Neural cell (in vitro differentiated cells): Measurements from ENCODE around the gene GATB. TPM values are rescaled to one million over a fixed set of nuclear protein-coding genes. Genes with fewer than 3 reads are reported as not detected.

Source experiments
- H2AFZ ChIP-seq: fragments of 200-600, 300-800 bp; sonication (generic), shearing (Covaris generic); 2 replicates; pipeline ENCODE4 v1.6.0; 2014; ENCODE audit warnings: low read depth, mild to moderate bottlenecking, antibody characterized with exemption, low read length, moderate library complexity
- H3F3A ChIP-seq: fragments of 200-600 bp; shearing (Covaris generic); 2 replicates; pipeline ENCODE4 v1.6.1; 2016; ENCODE audit warnings: mild to moderate bottlenecking, moderate library complexity, mixed read lengths, antibody characterized with exemption, low read length; ENCODE audit not compliant: insufficient read depth, poor library complexity, severe bottlenecking
- H3K27ac ChIP-seq: fragments of 200-600, 300-800 bp; sonication (generic), shearing (Covaris generic); 2 replicates; pipeline ENCODE4 v1.5.1; 2014; ENCODE audit warnings: mild to moderate bottlenecking, low read length, moderate library complexity
- H3K27me3 ChIP-seq: fragments of 300-800, 200-600 bp; sonication (generic), shearing (Covaris generic); 2 replicates; pipeline ENCODE4 v1.6.0; 2014; ENCODE audit warnings: mild to moderate bottlenecking, low read depth, low read length, moderate library complexity; ENCODE audit not compliant: insufficient read depth
- H3K36me3 ChIP-seq: fragments of 300-800, 200-600 bp; sonication (generic), shearing (Covaris generic); 2 replicates; pipeline ENCODE4 v1.5.1; 2014; ENCODE audit warnings: mild to moderate bottlenecking, antibody characterized with exemption, low read length, moderate library complexity; ENCODE audit not compliant: insufficient read depth
- H3K4me2 ChIP-seq: fragments of 300-800, 200-600 bp; sonication (generic), shearing (Covaris generic); 2 replicates; pipeline ENCODE4 v1.6.0; 2014; ENCODE audit warnings: mild to moderate bottlenecking, low read length
- H3K4me3 ChIP-seq: fragments of 300-800, 200-600 bp; sonication (generic), shearing (Covaris generic); 2 replicates; pipeline ENCODE4 v1.5.1; 2014; ENCODE audit warnings: mild to moderate bottlenecking, low read length, moderate library complexity
- H3K79me2 ChIP-seq: fragments of 200-600 bp; shearing (Covaris generic); replicated peaks from 2 replicates; pipeline ENCODE4 v1.6.0; 2014; ENCODE audit warnings: mild to moderate bottlenecking, low read length, moderate library complexity; ENCODE audit not compliant: insufficient read depth
- H3K9ac ChIP-seq: fragments of 300-800, 200-600 bp; sonication (generic), shearing (Covaris generic); 2 replicates; pipeline ENCODE4 v1.6.1; 2016; ENCODE audit warnings: mild to moderate bottlenecking, low read length, mixed read lengths
- H3K9me2 ChIP-seq: fragments of 200-600 bp; shearing (Covaris generic); 2 replicates; pipeline ENCODE4 v1.6.1; 2016; ENCODE audit warnings: mild to moderate bottlenecking, low read length, mixed read lengths; ENCODE audit not compliant: insufficient read depth
- H3K9me3 ChIP-seq: fragments of 200-600, 300-800 bp; sonication (generic), shearing (Covaris generic); 2 replicates; pipeline ENCODE4 v1.6.1; 2016; ENCODE audit warnings: mild to moderate bottlenecking, mixed run types, low read length, moderate library complexity, mixed read lengths
- H4K20me1 ChIP-seq: fragments of 200-600 bp; shearing (Covaris generic); 2 replicates; pipeline ENCODE4 v1.6.1; 2016; ENCODE audit warnings: mild to moderate bottlenecking, mixed run types; ENCODE audit not compliant: insufficient read depth
- EP300 ChIP-seq: fragments of 450-650 bp; conservative IDR thresholded peaks from 2 replicates; pipeline ENCODE4 v1.6.1; 2014; ENCODE audit warnings: antibody characterized with exemption, mild to moderate bottlenecking, moderate library complexity; ENCODE audit not compliant: poor library complexity, severe bottlenecking
- EZH2 ChIP-seq: fragments of 200-600, 300-800 bp; shearing (Covaris generic), sonication (generic); IDR thresholded peaks from 2 replicates; pipeline ENCODE4 v1.6.1; 2014; ENCODE audit warnings: antibody characterized with exemption, low read length, borderline replicate concordance, mild to moderate bottlenecking; ENCODE audit not compliant: insufficient read depth, poor library complexity, severe bottlenecking
- MXI1 ChIP-seq: fragments of 450-650 bp; conservative IDR thresholded peaks from 2 replicates; pipeline ENCODE4 v1.6.1; 2014; ENCODE audit warnings: antibody characterized with exemption, mild to moderate bottlenecking; ENCODE audit not compliant: poor library complexity, severe bottlenecking
- POLR2AphosphoS5 ChIP-seq: IDR thresholded peaks from 2 replicates; pipeline ENCODE4 v1.6.1; 2012
- RAD21 ChIP-seq: fragments of 450-650 bp; conservative IDR thresholded peaks from 2 replicates; pipeline ENCODE4 v1.6.1; 2014; ENCODE audit warnings: antibody characterized with exemption, mild to moderate bottlenecking, moderate library complexity
- SMC3 ChIP-seq: fragments of 450-650 bp; conservative IDR thresholded peaks from 2 replicates; pipeline ENCODE4 v1.6.1; 2014; ENCODE audit warnings: antibody characterized with exemption, mild to moderate bottlenecking, moderate library complexity; ENCODE audit not compliant: poor library complexity
- TAF1 ChIP-seq: IDR thresholded peaks from 2 replicates; pipeline ENCODE4 v1.6.1; 2012; ENCODE audit warnings: low read depth
- polyA plus RNA-seq: library from polyadenylated mRNA; depleted of rRNA; stranded (reverse); fragments of >200 nt; gene quantifications from 2 replicates; pipeline ENCODE4 v1.2.3, GENCODE V29; 2014
- TF ChIP-seq, protein P1 (sequence below): fragments of 450-650 bp; IDR thresholded peaks from 2 replicates; pipeline ENCODE4 v1.5.1; 2014; ENCODE audit warnings: antibody characterized with exemption, mild to moderate bottlenecking, moderate library complexity; ENCODE audit not compliant: poor library complexity, severe bottlenecking
- TF ChIP-seq, protein P2 (sequence below): IDR thresholded peaks from 2 replicates; pipeline ENCODE4 v1.6.1; 2012; ENCODE audit warnings: borderline replicate concordance

Gene GATB
- polyA plus RNA-seq, 1 donor from 2014 or later: 15.3 TPM

DNA sequence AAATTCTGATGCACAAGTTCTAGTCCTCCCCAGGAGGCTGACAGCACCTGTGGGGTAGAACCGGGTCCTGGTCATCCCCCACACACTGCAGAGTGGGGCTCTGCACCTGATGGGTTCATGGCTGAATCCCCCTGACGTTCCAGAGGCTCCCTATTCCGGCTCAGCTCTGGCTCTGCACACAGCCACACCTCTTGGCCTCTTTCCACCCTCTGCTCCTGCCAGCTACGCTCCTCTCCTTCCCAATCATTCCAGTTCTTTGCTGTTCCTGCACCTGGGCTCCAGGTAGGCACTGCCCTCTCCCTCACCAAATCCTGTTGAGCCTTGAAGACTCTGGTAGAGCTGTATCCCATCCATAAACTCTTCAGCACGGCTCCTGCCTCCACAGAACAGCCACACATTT is 75.5 kb downstream of the GATB start (continued):
- TF ChIP-seq SMC3 (no peak), RAD21 (no peak), MXI1 (no peak)

DNA sequence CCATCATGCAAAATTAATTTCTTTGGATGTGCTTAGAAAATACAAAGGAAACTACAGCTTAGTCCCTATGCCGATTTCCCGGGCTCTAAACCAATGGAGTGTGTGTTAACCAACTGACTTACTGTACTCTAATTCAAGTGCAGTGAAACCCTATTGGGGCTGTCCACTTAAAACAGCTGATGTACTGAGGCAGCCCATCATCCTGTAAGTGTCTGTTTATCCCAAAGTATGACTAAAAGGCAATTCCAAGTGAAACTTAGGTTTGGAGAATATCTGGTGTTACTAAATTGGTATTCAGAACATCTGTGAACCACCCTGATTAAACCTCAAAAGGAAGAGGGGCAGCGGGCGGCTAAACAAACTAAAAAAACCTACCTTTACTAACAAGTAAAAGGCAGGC is 79.7 kb downstream of the GATB start:
- Histone ChIP-seq H3F3A (no peaks in the 10 kb centered on the region), H3K9ac (no peak overlapping the region), H4K20me1 (no peaks in the 10 kb centered on the region), H3K9me3 (no peaks in the 10 kb centered on the region), H2AFZ (no peak overlapping the region), H3K4me2 (no peak overlapping the region), H3K27me3 (no peaks in the 10 kb centered on the region), H3K36me3 (no peaks in the 10 kb centered on the region), H3K4me3 (no peak overlapping the region), H3K79me2 (no peaks in the 10 kb centered on the region), H3K9me2 (no peaks in the 10 kb centered on the region), H3K27ac (no peak overlapping the region)
- TF ChIP-seq EP300: no peak
- TF ChIP-seq MXI1: no peak
- TF ChIP-seq RAD21: no peak
- TF ChIP-seq EZH2: no peak
- TF ChIP-seq, protein P1, sequence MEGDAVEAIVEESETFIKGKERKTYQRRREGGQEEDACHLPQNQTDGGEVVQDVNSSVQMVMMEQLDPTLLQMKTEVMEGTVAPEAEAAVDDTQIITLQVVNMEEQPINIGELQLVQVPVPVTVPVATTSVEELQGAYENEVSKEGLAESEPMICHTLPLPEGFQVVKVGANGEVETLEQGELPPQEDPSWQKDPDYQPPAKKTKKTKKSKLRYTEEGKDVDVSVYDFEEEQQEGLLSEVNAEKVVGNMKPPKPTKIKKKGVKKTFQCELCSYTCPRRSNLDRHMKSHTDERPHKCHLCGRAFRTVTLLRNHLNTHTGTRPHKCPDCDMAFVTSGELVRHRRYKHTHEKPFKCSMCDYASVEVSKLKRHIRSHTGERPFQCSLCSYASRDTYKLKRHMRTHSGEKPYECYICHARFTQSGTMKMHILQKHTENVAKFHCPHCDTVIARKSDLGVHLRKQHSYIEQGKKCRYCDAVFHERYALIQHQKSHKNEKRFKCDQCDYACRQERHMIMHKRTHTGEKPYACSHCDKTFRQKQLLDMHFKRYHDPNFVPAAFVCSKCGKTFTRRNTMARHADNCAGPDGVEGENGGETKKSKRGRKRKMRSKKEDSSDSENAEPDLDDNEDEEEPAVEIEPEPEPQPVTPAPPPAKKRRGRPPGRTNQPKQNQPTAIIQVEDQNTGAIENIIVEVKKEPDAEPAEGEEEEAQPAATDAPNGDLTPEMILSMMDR: no peak
- no peak for TF ChIP-seq SMC3
- TF ChIP-seq POLR2AphosphoS5: no peak
- TF ChIP-seq TAF1: no peak
- TF ChIP-seq, protein P2, sequence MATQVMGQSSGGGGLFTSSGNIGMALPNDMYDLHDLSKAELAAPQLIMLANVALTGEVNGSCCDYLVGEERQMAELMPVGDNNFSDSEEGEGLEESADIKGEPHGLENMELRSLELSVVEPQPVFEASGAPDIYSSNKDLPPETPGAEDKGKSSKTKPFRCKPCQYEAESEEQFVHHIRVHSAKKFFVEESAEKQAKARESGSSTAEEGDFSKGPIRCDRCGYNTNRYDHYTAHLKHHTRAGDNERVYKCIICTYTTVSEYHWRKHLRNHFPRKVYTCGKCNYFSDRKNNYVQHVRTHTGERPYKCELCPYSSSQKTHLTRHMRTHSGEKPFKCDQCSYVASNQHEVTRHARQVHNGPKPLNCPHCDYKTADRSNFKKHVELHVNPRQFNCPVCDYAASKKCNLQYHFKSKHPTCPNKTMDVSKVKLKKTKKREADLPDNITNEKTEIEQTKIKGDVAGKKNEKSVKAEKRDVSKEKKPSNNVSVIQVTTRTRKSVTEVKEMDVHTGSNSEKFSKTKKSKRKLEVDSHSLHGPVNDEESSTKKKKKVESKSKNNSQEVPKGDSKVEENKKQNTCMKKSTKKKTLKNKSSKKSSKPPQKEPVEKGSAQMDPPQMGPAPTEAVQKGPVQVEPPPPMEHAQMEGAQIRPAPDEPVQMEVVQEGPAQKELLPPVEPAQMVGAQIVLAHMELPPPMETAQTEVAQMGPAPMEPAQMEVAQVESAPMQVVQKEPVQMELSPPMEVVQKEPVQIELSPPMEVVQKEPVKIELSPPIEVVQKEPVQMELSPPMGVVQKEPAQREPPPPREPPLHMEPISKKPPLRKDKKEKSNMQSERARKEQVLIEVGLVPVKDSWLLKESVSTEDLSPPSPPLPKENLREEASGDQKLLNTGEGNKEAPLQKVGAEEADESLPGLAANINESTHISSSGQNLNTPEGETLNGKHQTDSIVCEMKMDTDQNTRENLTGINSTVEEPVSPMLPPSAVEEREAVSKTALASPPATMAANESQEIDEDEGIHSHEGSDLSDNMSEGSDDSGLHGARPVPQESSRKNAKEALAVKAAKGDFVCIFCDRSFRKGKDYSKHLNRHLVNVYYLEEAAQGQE: no peak

DNA sequence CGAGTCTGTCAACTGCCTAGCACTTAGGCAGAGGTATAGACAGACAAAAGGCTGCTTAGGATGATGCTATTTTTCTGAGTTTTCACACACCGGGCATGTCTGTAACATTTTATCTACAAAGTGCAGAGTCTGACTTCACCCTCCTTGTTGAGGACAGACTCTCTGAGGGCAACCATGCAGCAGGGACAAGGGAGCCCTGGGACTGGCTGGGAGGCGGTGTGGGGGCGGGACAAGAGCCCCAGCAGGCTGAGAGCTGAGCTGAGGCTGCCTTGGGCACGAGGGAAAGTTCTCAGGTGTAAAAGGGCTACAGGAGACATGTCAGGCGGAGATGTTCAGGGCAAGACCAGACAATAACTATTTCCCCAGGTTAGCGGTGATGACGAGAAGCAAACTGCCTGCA is 81.6 kb downstream of the GATB start:
- H3K27me3 ChIP-seq: no peaks in the 10 kb centered on the region
- H3K27ac ChIP-seq: no peak overlapping the region
- H3K9me2 ChIP-seq: no peaks in the 10 kb centered on the region
- H3K36me3 ChIP-seq: no peaks in the 10 kb centered on the region
- H3F3A ChIP-seq: no peaks in the 10 kb centered on the region
- no peak overlapping the region for H2AFZ ChIP-seq
- TF ChIP-seq, protein P2: no peak
- no peak for TF ChIP-seq EP300
- TF ChIP-seq EZH2: no peak
- no peak for TF ChIP-seq SMC3
- no peak for TF ChIP-seq RAD21
- TF ChIP-seq MXI1: no peak
- TF ChIP-seq TAF1: no peak
- no peak for TF ChIP-seq POLR2AphosphoS5
- no peak overlapping the region for H3K4me3 ChIP-seq
- no peak overlapping the region for H3K9ac ChIP-seq
- H3K79me2 ChIP-seq: no peaks in the 10 kb centered on the region
- no peaks in the 10 kb centered on the region for H3K9me3 ChIP-seq
- H3K4me2 ChIP-seq: no peak overlapping the region
- no peaks in the 10 kb centered on the region for H4K20me1 ChIP-seq
